ENCODE measurements around the gene AUH.

GRCh38 chr9:91208837-91209236 lies 152.9 kb downstream of the AUH start:
- TF ChIP-seq GATA3 (IDR thresholded peaks at IDR 0.05; ENCODE audit: low read depth, low read length) (no peak), GATA2 (IDR thresholded peaks at IDR 0.05; ENCODE audit: low read depth, low read length) (no peak)
